AG10803 (cell line): ENCODE measurements around the gene RECQL5.
"Not testable (repeated sequence)": the region's sequence is repeated elsewhere in the genome, so short reads cannot be mapped to it uniquely, and the experiment has no call there.

Source experiments
- DNase-seq: peaks from one replicate; pipeline ENCODE4 v3.0.0; 2010; ENCODE audit warnings: low read depth
- H3K4me3 ChIP-seq: 2 replicates; pipeline ENCODE4 v1.5.1; 2011; ENCODE audit warnings: mild to moderate bottlenecking, low read length, control low read depth
- TF ChIP-seq, protein P1 (sequence below): conservative IDR thresholded peaks from 2 replicates; pipeline ENCODE4 v1.5.1; 2011; ENCODE audit warnings: mild to moderate bottlenecking, low read length, control low read depth, inconsistent platforms

The RECQL5 gene

DNA sequence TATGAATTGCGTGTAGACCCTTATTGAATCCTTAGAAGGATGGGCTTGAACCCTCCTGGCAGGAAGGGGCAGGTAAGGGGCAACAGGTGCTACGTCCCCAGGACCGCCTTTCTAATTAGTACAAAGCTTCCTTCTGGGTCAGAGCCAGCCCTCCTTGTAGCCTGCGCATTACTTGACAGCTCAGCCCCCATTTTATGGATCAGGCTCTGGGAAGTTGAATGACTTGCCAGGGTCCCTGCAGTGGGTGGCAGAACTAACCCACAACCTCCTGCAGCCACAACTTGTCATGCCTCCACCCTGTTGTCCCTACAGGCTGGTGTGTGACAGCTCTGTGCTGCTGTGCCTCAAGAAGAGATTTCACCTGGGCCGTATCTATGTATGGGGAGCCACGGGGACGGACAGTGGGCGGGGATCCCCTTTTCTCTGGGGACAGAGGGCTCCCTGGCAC is 76.6 kb downstream of the RECQL5 start:
- no peak overlapping the region for H3K4me3 ChIP-seq
- TF ChIP-seq, protein P1, sequence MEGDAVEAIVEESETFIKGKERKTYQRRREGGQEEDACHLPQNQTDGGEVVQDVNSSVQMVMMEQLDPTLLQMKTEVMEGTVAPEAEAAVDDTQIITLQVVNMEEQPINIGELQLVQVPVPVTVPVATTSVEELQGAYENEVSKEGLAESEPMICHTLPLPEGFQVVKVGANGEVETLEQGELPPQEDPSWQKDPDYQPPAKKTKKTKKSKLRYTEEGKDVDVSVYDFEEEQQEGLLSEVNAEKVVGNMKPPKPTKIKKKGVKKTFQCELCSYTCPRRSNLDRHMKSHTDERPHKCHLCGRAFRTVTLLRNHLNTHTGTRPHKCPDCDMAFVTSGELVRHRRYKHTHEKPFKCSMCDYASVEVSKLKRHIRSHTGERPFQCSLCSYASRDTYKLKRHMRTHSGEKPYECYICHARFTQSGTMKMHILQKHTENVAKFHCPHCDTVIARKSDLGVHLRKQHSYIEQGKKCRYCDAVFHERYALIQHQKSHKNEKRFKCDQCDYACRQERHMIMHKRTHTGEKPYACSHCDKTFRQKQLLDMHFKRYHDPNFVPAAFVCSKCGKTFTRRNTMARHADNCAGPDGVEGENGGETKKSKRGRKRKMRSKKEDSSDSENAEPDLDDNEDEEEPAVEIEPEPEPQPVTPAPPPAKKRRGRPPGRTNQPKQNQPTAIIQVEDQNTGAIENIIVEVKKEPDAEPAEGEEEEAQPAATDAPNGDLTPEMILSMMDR, result no peak
- no peak for DNase-seq

GRCh38 chr17:75589919-75590303 is 77.0 kb downstream of the RECQL5 start:
- TF ChIP-seq, protein P1, result no peak
- DNase-seq, result no peak
- peak overlapping the region; percentile 64 for H3K4me3 ChIP-seq

DNA sequence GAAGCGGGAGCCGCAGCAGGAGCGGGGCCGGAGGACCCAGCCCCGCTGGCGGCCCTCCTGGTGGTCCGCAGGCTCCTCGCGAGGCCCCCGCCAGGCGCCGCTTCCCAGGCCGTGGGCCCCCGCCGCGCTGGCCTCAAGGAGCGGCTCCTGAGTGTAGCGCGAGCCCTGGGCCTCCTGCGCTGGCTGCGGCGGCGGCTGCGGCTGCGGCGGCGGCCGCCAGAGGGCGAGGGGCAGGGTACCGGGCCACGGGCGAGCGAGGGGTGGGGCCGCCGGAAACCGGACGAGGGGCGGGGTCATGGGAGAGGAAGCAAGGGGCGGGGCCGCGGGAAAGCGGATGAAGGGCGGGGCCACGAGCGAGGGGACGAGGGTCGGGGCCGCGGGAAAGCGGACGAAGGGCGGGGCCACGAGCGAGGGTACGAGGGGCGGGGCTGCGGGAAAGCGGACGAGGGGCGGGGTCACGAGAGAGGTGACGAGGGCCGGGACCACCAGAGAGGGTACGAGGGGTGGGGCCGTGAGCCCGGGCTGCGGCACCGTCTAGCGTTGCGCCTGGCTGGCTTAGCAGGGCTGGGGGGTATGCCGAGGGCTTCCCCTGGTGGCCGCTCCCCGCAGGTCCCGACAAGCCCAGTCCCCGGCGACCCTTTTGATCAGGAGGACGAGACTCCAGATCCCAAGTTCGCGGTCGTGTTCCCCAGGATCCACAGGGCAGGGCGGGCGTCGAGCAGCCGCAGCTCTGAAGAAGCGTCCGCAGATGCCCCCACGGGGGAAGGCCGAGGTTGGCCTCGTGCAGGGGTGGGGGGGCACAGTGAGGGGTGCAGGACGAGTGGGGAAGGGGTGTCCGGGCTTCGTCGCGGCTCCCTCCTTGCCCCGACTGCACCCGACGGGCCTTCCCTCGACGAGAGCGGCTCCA is 77.7 kb downstream of the RECQL5 start:
- TF ChIP-seq, protein P1, result peak; percentile 30
- H3K4me3 ChIP-seq, result peak overlapping the region; percentile 64
- peak; percentile 77 for DNase-seq

DNA sequence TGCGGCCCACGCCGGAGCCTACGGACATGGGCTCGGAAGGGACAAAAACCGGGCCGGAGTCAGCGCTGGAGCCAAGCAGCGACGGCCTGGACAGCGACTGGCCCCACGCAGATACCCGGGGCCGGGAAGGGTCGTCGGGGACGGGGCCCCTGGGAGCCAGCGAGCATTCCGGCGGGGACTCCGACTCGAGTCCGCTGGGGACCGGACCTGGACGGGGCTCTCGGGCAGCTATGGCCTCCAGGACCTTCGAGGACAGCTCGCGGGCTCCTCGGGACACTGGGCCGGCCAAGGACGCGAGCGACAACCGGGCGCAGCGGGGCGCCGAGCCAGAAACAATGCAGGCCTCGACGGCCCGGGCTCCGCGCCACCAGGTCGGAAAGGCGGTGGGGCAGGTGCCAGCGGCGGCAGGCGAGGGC is 78.3 kb downstream of the RECQL5 start:
- DNase-seq, result no peak
- peak overlapping the region; percentile 9; the same call in 1 of the 2 replicates for H3K4me3 ChIP-seq
- TF ChIP-seq, protein P1, result no peak

DNA sequence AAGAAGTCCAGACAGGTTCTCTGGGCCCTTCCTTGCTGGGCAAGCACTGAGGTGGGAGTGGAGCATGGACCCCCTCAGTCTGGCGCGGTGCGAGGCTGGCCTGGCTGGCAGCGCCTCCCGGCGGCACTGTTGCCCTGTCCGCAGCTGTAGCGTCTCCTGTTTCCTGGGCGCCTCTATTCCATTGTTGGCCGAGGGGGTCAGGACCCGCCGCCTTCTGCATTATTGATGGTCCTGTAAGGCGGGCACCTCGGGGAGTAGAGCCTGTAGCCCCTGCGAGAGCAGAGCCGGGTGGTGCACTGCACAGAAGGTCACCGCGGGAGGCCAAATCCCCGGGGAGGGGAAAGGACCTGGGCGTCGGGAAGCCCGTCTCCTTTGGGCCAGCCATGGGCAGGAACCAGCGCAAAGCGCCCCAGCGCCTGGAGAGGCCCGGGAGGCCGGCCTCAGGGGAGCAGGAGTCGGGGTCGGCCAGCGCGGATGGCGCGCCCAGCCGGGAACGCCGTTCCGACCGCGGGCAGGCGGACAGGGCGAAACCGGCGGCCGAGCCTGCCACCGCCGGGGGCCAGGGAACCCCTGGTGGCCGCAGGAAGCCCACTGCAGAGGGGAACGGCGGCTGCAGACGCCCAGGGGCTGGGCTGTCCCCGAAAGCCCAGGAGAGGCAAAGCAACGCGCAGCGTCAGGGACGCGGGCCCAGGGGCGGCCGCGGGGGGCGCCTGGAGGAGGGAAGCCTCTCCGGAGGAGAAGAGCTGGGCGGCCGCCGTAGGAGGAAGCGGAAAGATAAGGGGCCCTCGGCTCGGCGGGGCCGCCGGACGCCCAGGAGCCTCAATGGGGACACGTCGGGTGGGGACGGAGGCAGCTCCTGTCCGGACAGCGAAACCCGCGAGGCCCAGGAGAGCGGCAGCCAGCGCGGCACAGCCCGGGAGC is 79.0 kb downstream of the RECQL5 start, which contains the start of gene MYO15B:
Gene MYO15B, plus strand, starts transcription at position 126 of the 921 bp plus-strand sequence. Its CDS starts 258 bp downstream, at position 384.
- peak within 1 kb of the TSS; percentile 9; the same call in 1 of the 2 replicates for H3K4me3 ChIP-seq
- TF ChIP-seq, protein P1, result 0 out of 2 replicates have a peak, but pooled peaks have one; percentile 3
- no peak for DNase-seq

DNA sequence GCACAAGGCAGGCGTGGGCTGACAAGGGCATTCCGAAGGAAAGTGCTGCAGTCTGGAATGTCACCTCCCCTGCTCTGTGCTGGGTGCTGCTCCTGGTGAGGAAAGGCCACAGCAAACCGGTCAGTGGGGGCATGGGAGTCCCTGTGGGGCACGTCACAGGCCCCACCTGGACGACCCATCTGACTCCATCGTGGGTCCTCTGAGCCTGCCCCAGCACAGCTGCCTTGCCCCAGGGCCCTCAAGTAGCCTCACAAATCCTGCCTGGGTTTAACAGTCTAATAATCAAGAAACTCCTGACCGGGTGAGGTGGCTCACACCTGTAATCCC is 82.1 kb downstream of the RECQL5 start:
- H3K4me3 ChIP-seq, result no peak overlapping the region
- no peak for DNase-seq
- TF ChIP-seq, protein P1, result no peak

- DNase-seq, result not testable (repeated sequence)
Observed at GRCh38 chr17:75583197-75583596, 83.8 kb downstream of the RECQL5 start.

GRCh38 chr17:75581121-75581725 is 85.7 kb downstream of the RECQL5 start:
- not testable (repeated sequence) for H3K4me3 ChIP-seq, DNase-seq

More at GRCh38 chr17:75583197-75583596, 83.8 kb downstream of the RECQL5 start:
- H3K4me3 ChIP-seq, result not testable (repeated sequence)
